Stomach (tissue), 9 donors: ENCODE results near the gene DNAJC4. TPM values are rescaled to one million over a fixed set of nuclear protein-coding genes. Genes with fewer than 3 reads are reported as not detected.

Experiments
- DNase-seq, 2 donors: peaks; one replicate each; pipeline versions ENCODE4 v3.0.0 to v3.0.0-alpha.2; 2013 to 2019
- H3K27ac ChIP-seq, 5 donors: fragments of 200-600 bp in 4 of 5; sonication (generic) in 4 of 5; one replicate each; pipeline ENCODE4 v1.5.1; 2013 to 2019; ENCODE audit warnings: mild to moderate bottlenecking in 1 of 5, moderate library complexity in 1 of 5
- H3K27me3 ChIP-seq, 3 donors: fragments of 200-600 bp; sonication (generic); one replicate each; pipeline ENCODE4 v1.5.1; 2017 to 2019; ENCODE audit warnings: mixed run types in 1 of 3
- H3K36me3 ChIP-seq, 4 donors: fragments of 200-600 bp; sonication (generic); 1 replicate in 3 of 4; 2 replicates in 1 of 4; pipeline ENCODE4 v1.5.1; 2016 to 2019
- H3K4me1 ChIP-seq, 4 donors: fragments of 200-600 bp; sonication (generic); one replicate each; pipeline ENCODE4 v1.5.1; 2016 to 2019
- H3K4me3 ChIP-seq, 4 donors: fragments of 200-600 bp; sonication (generic) in 3 of 4; one replicate each; pipeline ENCODE4 v1.5.1; 2016 to 2019; ENCODE audit warnings: mild to moderate bottlenecking in 1 of 4
- H3K9me3 ChIP-seq, 4 donors: fragments of 200-600 bp; sonication (generic); one replicate each; pipeline ENCODE4 v1.5.1; 2016 to 2019
- CTCF ChIP-seq, 7 experiments: fragments of 450-650 bp in 4 of 7; fragments of 200-600 bp in 3 of 7; sonication (generic) in 3 of 7; IDR thresholded peaks; one replicate each; pipeline ENCODE4 v1.5.1; 2016 to 2019; ENCODE audit warnings: antibody characterized with exemption in 7 of 7, control low read depth in 2 of 7, mild to moderate bottlenecking in 1 of 7
- EP300 ChIP-seq: sonication (generic); formaldehyde crosslinking; IDR thresholded peaks from one replicate; pipeline ENCODE4 v1.6.1; 2017; ENCODE audit warnings: antibody characterized with exemption
- POLR2A ChIP-seq, 4 donors: fragments of 450-650 bp; IDR thresholded peaks; one replicate each; pipeline ENCODE4 v1.6.1; 2016; ENCODE audit warnings: antibody characterized with exemption in 4 of 4, control low read depth in 2 of 4, mild to moderate bottlenecking in 1 of 4, moderate library complexity in 1 of 4
- POLR2AphosphoS5 ChIP-seq, 3 donors: sonication (generic); formaldehyde crosslinking; IDR thresholded peaks; one replicate each; pipeline ENCODE4 v1.6.1; 2016; ENCODE audit warnings: antibody characterized with exemption in 3 of 3
- WGBS, 5 donors: extraction: QIAGEN DNeasy Blood & Tissue Kit in 3 of 5; methylation state at CpG; one replicate each; pipeline versions ENCODE4 v1.1.5 to v1.1.7; 2013 to 2018; 5-methylcytosine and 5-hydroxymethylcytosine counted together
- intact Hi-C: fragments of 100-400 bp; cut with DNase I; formaldehyde crosslinking; loops from one replicate; pipeline ENCODE4 v1.15.1; 2023; ENCODE audit warnings: low total_unique reads
- polyA plus RNA-seq, 3 donors: library from polyadenylated mRNA; stranded (reverse); fragments of 200-250 nt; gene quantifications; one replicate each; pipeline ENCODE4 v1.2.3, GENCODE V29; 2013
- total RNA-seq, 5 donors: library from RNA; depleted of rRNA; stranded (reverse); fragments of >200 nt; gene quantifications; one replicate each; pipeline versions ENCODE4 v1.1.0 to v1.2.3, GENCODE V29; 2014 to 2016
- donor health status: healthy with polysubstance abuse.
- donor health status: Bipolar disorder and iron deficiency.
- donor health status: healthy.

DNAJC4 gene
- total and polyA plus RNA-seq, 8 donors: 8.3 to 115 (median 42.8) TPM

GRCh38 chr11:64281957-64282770, 51.8 kb downstream of the DNAJC4 start:
- DNase-seq: no peak
- Histone ChIP-seq H3K4me1 (peaks cover 17 to 50% (median 46%) of the 10 kb centered on the region in 4 donors), H3K27ac (no peak overlapping the region), H3K4me3 (no peak overlapping the region), H3K36me3 (peaks cover 11 to 44% (median 39%) of the 10 kb centered on the region in 4 donors), H3K9me3 (no peaks in the 10 kb centered on the region), H3K27me3 (no peaks in the 10 kb centered on the region)
- intact Hi-C loops: no loop called here
- 94 to 95% (median 94%) methylated on average over 22 of the region's 22 CpGs for WGBS, 5 donors
- TF ChIP-seq POLR2AphosphoS5 (IDR thresholded peaks at IDR 0.05) (no peak), CTCF (IDR thresholded peaks at IDR 0.05) (no peak), POLR2A (IDR thresholded peaks at IDR 0.05) (no peak), EP300 (no peak)

DNA sequence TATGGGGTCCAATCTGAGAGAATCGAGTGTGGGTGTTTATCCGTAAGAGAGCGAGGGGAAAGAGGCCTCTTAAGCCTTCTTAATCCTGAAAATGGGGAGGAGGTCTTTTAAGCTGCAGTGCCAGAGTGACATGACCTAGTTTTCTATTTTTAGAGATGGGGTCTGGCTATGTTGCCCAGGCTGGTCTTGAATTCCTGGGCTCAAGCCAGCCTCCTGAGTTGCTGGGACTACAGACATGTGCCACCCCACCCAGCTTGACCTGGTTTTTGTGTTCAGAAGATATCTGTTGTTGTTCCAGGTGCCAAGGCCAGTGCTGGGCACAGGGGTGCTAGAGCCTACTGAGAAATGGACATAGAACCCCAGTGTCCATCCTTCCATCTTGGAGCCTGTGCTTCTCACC, 52.7 kb downstream of the DNAJC4 start:
- no peaks in the 10 kb centered on the region for H3K27me3 ChIP-seq
- H3K4me1 ChIP-seq: peaks cover 17 to 57% (median 43%) of the 10 kb centered on the region in 4 donors
- peaks cover 4 to 35% (median 30%) of the 10 kb centered on the region in 4 donors for H3K36me3 ChIP-seq
- no peak for TF ChIP-seq POLR2AphosphoS5 (IDR thresholded peaks at IDR 0.05)
- TF ChIP-seq EP300: no peak
- TF ChIP-seq CTCF (IDR thresholded peaks at IDR 0.05): no peak
- no peak for TF ChIP-seq POLR2A (IDR thresholded peaks at IDR 0.05)
- DNase-seq: no peak
- intact Hi-C loops: no loop called here
- H3K9me3 ChIP-seq: no peaks in the 10 kb centered on the region
- 82 to 87% (median 83%) methylated on average over 3 of the region's 3 CpGs for WGBS, 5 donors
- peak overlapping the region in 2 of 4 donors; percentile 84 to 86 for H3K4me3 ChIP-seq
- peak overlapping the region in 2 of 5 donors; percentile 94 to 98 for H3K27ac ChIP-seq

Other genes with a start within 250 kb of the DNAJC4 start
- gene OTUB1, start 244.1 kb upstream of the DNAJC4 start, total RNA-seq: 100 to 1,000 TPM in 1 of 5 donors, 10 to 100 TPM in 4; 33.6 to 161 (median 40.3) TPM
- 10 to 100 TPM; 62.3 to 74.2 (median 64.8) TPM for gene OTUB1, start 244.1 kb upstream of the DNAJC4 start, polyA plus RNA-seq
- gene FLRT1, start 194.6 kb upstream of the DNAJC4 start, total RNA-seq: 1 to 10 TPM in 1 of 5 donors, under 1 TPM in 1, not detected in 3; 0.73 to 1.3 TPM
- gene FLRT1, start 194.6 kb upstream of the DNAJC4 start, polyA plus RNA-seq: under 1 TPM in 2 of 3 donors, not detected in 1; 0.12 to 0.28 TPM
- 10 to 100 TPM; 18.0 to 52.1 (median 41.2) TPM for gene MACROD1, start 64.4 kb upstream of the DNAJC4 start, total RNA-seq
- gene MACROD1, start 64.4 kb upstream of the DNAJC4 start, polyA plus RNA-seq: 100 to 1,000 TPM in 2 of 3 donors, 10 to 100 TPM in 1; 59.1 to 283 (median 156) TPM
- gene STIP1, start 44.4 kb upstream of the DNAJC4 start, total RNA-seq: 100 to 1,000 TPM in 1 of 5 donors, 10 to 100 TPM in 4; 27.4 to 259 (median 68.1) TPM
- gene STIP1, start 44.4 kb upstream of the DNAJC4 start, polyA plus RNA-seq: 10 to 100 TPM; 51.5 to 56.2 (median 53.2) TPM
- gene FERMT3, start 23.8 kb upstream of the DNAJC4 start, total RNA-seq: 10 to 100 TPM; 11.9 to 30.3 (median 17.9) TPM
- 10 to 100 TPM; 12.4 to 31.9 (median 19.5) TPM for gene FERMT3, start 23.8 kb upstream of the DNAJC4 start, polyA plus RNA-seq
- gene TRPT1, start 4.4 kb upstream of the DNAJC4 start, total RNA-seq: 100 to 1,000 TPM in 2 of 5 donors, 10 to 100 TPM in 3; 15.2 to 425 (median 63.8) TPM
- gene TRPT1, start 4.4 kb upstream of the DNAJC4 start, polyA plus RNA-seq: 10 to 100 TPM; 75.8 to 83.5 (median 79.7) TPM
- 100 to 1,000 TPM in 4 of 5 donors, 10 to 100 TPM in 1; 35.1 to 363 (median 124) TPM for gene NUDT22, start 4.3 kb upstream of the DNAJC4 start, total RNA-seq
- gene NUDT22, start 4.3 kb upstream of the DNAJC4 start, polyA plus RNA-seq: 100 to 1,000 TPM in 1 of 3 donors, 10 to 100 TPM in 2; 62.4 to 143 (median 76.2) TPM
- 100 to 1,000 TPM in 1 of 5 donors, 10 to 100 TPM in 3, 1 to 10 TPM in 1; 2.9 to 167 (median 17.4) TPM for gene VEGFB, start 4.0 kb downstream of the DNAJC4 start, total RNA-seq
- gene VEGFB, start 4.0 kb downstream of the DNAJC4 start, polyA plus RNA-seq: 100 to 1,000 TPM in 1 of 3 donors, 10 to 100 TPM in 2; 86.4 to 132 (median 97.7) TPM
- 10 to 100 TPM; 15.2 to 66.8 (median 47.7) TPM for gene FKBP2, start 10.5 kb downstream of the DNAJC4 start, total RNA-seq
- gene FKBP2, start 10.5 kb downstream of the DNAJC4 start, polyA plus RNA-seq: 100 to 1,000 TPM; 140 to 257 (median 251) TPM
- 100 to 1,000 TPM in 1 of 5 donors, 10 to 100 TPM in 4; 39.3 to 179 (median 65.9) TPM for gene PPP1R14B, start 16.4 kb downstream of the DNAJC4 start, total RNA-seq
- 100 to 1,000 TPM in 2 of 3 donors, 10 to 100 TPM in 1; 80.6 to 234 (median 190) TPM for gene PPP1R14B, start 16.4 kb downstream of the DNAJC4 start, polyA plus RNA-seq
- 100 to 1,000 TPM in 1 of 5 donors, 10 to 100 TPM in 4; 14.0 to 154 (median 27.4) TPM for gene PLCB3, start 21.0 kb downstream of the DNAJC4 start, total RNA-seq
- gene PLCB3, start 21.0 kb downstream of the DNAJC4 start, polyA plus RNA-seq: 10 to 100 TPM; 12.2 to 14.3 (median 14.1) TPM
- 100 to 1,000 TPM in 1 of 5 donors, 10 to 100 TPM in 4; 40.4 to 343 (median 70.1) TPM for gene BAD, start 54.1 kb downstream of the DNAJC4 start, total RNA-seq
- 100 to 1,000 TPM; 114 to 207 (median 137) TPM for gene BAD, start 54.1 kb downstream of the DNAJC4 start, polyA plus RNA-seq
- gene GPR137, start 55.3 kb downstream of the DNAJC4 start, total RNA-seq: 10 to 100 TPM in 2 of 5 donors, 1 to 10 TPM in 3; 2.9 to 58.8 (median 8.5) TPM
- gene GPR137, start 55.3 kb downstream of the DNAJC4 start, polyA plus RNA-seq: 10 to 100 TPM; 18.8 to 23.4 (median 21.2) TPM
- not detected for gene KCNK4, start 60.8 kb downstream of the DNAJC4 start, total RNA-seq
- not detected for gene KCNK4, start 60.8 kb downstream of the DNAJC4 start, polyA plus RNA-seq
- gene CATSPERZ, start 69.8 kb downstream of the DNAJC4 start, total RNA-seq: 10 to 100 TPM in 1 of 5 donors, not detected in 4; 11.3 TPM
- 1 to 10 TPM in 2 of 3 donors, under 1 TPM in 1; 0.18 to 5.2 (median 1.7) TPM for gene CATSPERZ, start 69.8 kb downstream of the DNAJC4 start, polyA plus RNA-seq
- 100 to 1,000 TPM in 3 of 5 donors, 10 to 100 TPM in 2; 45.5 to 685 (median 142) TPM for gene ESRRA, start 75.0 kb downstream of the DNAJC4 start, total RNA-seq
- 10 to 100 TPM; 63.5 to 86.6 (median 82.5) TPM for gene ESRRA, start 75.0 kb downstream of the DNAJC4 start, polyA plus RNA-seq
- 100 to 1,000 TPM in 2 of 5 donors, 10 to 100 TPM in 3; 50.8 to 181 (median 99.9) TPM for gene TRMT112, start 87.0 kb downstream of the DNAJC4 start, total RNA-seq
- gene TRMT112, start 87.0 kb downstream of the DNAJC4 start, polyA plus RNA-seq: 100 to 1,000 TPM; 271 to 337 (median 328) TPM
- gene PRDX5, start 87.6 kb downstream of the DNAJC4 start, total RNA-seq: 100 to 1,000 TPM in 3 of 5 donors, 10 to 100 TPM in 1, 1 to 10 TPM in 1; 9.3 to 254 (median 125) TPM
- 100 to 1,000 TPM; 462 to 725 (median 673) TPM for gene PRDX5, start 87.6 kb downstream of the DNAJC4 start, polyA plus RNA-seq
- gene CCDC88B, start 109.7 kb downstream of the DNAJC4 start, total RNA-seq: 100 to 1,000 TPM in 1 of 5 donors, 10 to 100 TPM in 1, 1 to 10 TPM in 3; 1.8 to 137 (median 7.6) TPM
- 10 to 100 TPM; 37.4 to 57.7 (median 38.8) TPM for gene CCDC88B, start 109.7 kb downstream of the DNAJC4 start, polyA plus RNA-seq
- gene RPS6KA4, start 128.6 kb downstream of the DNAJC4 start, total RNA-seq: 100 to 1,000 TPM in 1 of 5 donors, 10 to 100 TPM in 4; 15.4 to 103 (median 81.1) TPM
- gene RPS6KA4, start 128.6 kb downstream of the DNAJC4 start, polyA plus RNA-seq: 10 to 100 TPM; 18.5 to 22.8 (median 20.2) TPM